ENCODE data around the gene PGBD5. TPM values are rescaled to one million over a fixed set of nuclear protein-coding genes. Genes with fewer than 3 reads are reported as not detected.

PGBD5 gene
- polyA plus RNA-seq, 3 donors, result 0.44 TPM; not detected in 2

DNA sequence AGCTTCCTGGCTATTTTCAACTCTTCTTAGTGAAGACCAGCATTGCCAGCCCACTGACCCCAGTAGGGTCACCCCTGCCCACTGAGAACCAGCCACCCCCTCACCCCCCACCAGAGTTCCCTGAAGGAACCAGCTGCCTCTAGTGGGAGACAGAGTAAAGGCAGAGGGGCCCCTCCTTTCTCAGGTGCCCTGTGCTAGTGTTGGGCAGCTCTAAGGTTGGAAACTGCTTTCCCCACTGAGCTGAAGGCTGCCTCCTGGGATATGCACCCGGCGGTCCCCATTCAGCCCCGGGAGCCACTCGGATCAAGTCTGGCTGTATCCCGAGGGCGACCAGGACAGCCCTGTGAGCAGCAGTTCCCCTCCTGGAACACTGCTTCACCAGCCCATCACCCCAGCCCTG, 111.0 kb downstream of the PGBD5 start:
- H3K4me3 ChIP-seq (replicated peaks in 1 of 3; ENCODE audit: low read depth in 2 of 3, low read length in 3 of 3), result no peak overlapping the region
- peaks cover 0 to 2% (median 2%) of the 10 kb centered on the region in 3 donors for H3K27me3 Mint-ChIP-seq (ENCODE audit: low read depth in 3 of 3)
- H3K4me1 ChIP-seq (ENCODE audit: control insufficient read depth in 1 of 2, insufficient read depth in 2 of 2, low read length in 2 of 2), result no peaks in the 10 kb centered on the region
- H2AFZ ChIP-seq (ENCODE audit: insufficient read depth, low read depth, low read length, poor library complexity, severe bottlenecking), result no peak overlapping the region
- intact Hi-C loops (cut with micrococcal nuclease), result no loop called here
- no peaks in the 10 kb centered on the region for H3K36me3 ChIP-seq (replicated peaks in 1 of 2; ENCODE audit: control insufficient read depth in 1 of 2, insufficient read depth in 2 of 2, low read length in 2 of 2)
- H3K4me3 Mint-ChIP-seq, result no peak overlapping the region
- no peaks in the 10 kb centered on the region for H3K9me3 Mint-ChIP-seq
- H3K27ac ChIP-seq (ENCODE audit: low read depth in 1 of 2, low read length in 2 of 2), result no peak overlapping the region
- peaks cover 3% of the 10 kb centered on the region for H3K4me1 Mint-ChIP-seq
- no peaks in the 10 kb centered on the region for H4K20me1 ChIP-seq (ENCODE audit: insufficient read depth, low read length)
- no peaks in the 10 kb centered on the region for H3K36me3 Mint-ChIP-seq
- no peak overlapping the region for H3K9ac ChIP-seq (ENCODE audit: insufficient read depth, low read length, poor library complexity, severe bottlenecking)
- no peak overlapping the region for H3K4me2 ChIP-seq (replicated peaks; ENCODE audit: extremely low read depth, low read length, poor library complexity, severe bottlenecking)
- no peaks in the 10 kb centered on the region for H3K9me3 ChIP-seq (replicated peaks in 1 of 2; ENCODE audit: control insufficient read depth in 1 of 2, insufficient read depth in 1 of 2, low read length in 2 of 2)
- no peak overlapping the region for H3K27ac Mint-ChIP-seq
- no peaks in the 10 kb centered on the region for H3K79me2 ChIP-seq (ENCODE audit: insufficient read depth, low read length)
- WGBS (ENCODE audit: insufficient coverage), result 88% methylated on average over 6 of the region's 6 CpGs
- H3K27me3 ChIP-seq (ENCODE audit: control insufficient read depth in 2 of 2, insufficient read depth in 2 of 2, low read length in 2 of 2), result no peaks in the 10 kb centered on the region
- TF ChIP-seq, protein P1, sequence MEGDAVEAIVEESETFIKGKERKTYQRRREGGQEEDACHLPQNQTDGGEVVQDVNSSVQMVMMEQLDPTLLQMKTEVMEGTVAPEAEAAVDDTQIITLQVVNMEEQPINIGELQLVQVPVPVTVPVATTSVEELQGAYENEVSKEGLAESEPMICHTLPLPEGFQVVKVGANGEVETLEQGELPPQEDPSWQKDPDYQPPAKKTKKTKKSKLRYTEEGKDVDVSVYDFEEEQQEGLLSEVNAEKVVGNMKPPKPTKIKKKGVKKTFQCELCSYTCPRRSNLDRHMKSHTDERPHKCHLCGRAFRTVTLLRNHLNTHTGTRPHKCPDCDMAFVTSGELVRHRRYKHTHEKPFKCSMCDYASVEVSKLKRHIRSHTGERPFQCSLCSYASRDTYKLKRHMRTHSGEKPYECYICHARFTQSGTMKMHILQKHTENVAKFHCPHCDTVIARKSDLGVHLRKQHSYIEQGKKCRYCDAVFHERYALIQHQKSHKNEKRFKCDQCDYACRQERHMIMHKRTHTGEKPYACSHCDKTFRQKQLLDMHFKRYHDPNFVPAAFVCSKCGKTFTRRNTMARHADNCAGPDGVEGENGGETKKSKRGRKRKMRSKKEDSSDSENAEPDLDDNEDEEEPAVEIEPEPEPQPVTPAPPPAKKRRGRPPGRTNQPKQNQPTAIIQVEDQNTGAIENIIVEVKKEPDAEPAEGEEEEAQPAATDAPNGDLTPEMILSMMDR (IDR thresholded peaks at IDR 0.05), result no peak
- DNase-seq, result no peak

DNA sequence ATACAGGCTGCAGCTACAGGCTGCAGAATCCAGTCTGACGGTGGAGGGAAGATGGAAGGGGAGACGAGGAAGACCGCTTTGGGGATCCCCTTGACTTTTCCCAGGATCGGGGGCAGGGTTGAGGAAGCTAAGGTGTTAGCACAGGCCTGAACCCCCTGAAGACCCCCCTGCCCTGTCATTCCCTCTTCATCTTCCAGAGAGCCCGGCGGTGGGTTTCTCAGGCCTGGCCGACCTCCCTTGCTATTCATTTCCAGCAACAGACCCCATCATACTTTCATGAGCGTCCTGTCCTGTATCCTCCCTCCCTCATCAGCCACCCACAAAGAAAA, 112.0 kb downstream of the PGBD5 start:
- intact Hi-C loops (cut with micrococcal nuclease), result loop anchor here in 1 of 2 donors (5.0 kb wide), 1 partner anchor 652 kb away; no protein-coding TSS in a partner anchor
- TF ChIP-seq, protein P1 (IDR thresholded peaks at IDR 0.05), result no peak
- no peaks in the 10 kb centered on the region for H3K4me1 ChIP-seq (ENCODE audit: control insufficient read depth in 1 of 2, insufficient read depth in 2 of 2, low read length in 2 of 2)

More for the DNA sequence above, 112.0 kb downstream of the PGBD5 start:
- H3K27me3 Mint-ChIP-seq (ENCODE audit: low read depth in 3 of 3), result peaks cover 0 to 3% (median 2%) of the 10 kb centered on the region in 3 donors
- Histone ChIP-seq H3K4me2 (replicated peaks; ENCODE audit: extremely low read depth, low read length, poor library complexity, severe bottlenecking) (no peak overlapping the region), H3K9me3 (replicated peaks in 1 of 2; ENCODE audit: control insufficient read depth in 1 of 2, insufficient read depth in 1 of 2, low read length in 2 of 2) (no peaks in the 10 kb centered on the region), H3K27ac (ENCODE audit: low read depth in 1 of 2, low read length in 2 of 2) (no peak overlapping the region), H2AFZ (ENCODE audit: insufficient read depth, low read depth, low read length, poor library complexity, severe bottlenecking) (no peak overlapping the region), H3K79me2 (ENCODE audit: insufficient read depth, low read length) (no peaks in the 10 kb centered on the region), H3K27me3 (ENCODE audit: control insufficient read depth in 2 of 2, insufficient read depth in 2 of 2, low read length in 2 of 2) (no peaks in the 10 kb centered on the region), H3K9ac (ENCODE audit: insufficient read depth, low read length, poor library complexity, severe bottlenecking) (no peak overlapping the region), H4K20me1 (ENCODE audit: insufficient read depth, low read length) (no peaks in the 10 kb centered on the region), H3K36me3 (replicated peaks in 1 of 2; ENCODE audit: control insufficient read depth in 1 of 2, insufficient read depth in 2 of 2, low read length in 2 of 2) (no peaks in the 10 kb centered on the region), H3K4me3 (replicated peaks in 1 of 3; ENCODE audit: low read depth in 2 of 3, low read length in 3 of 3) (no peak overlapping the region)
- no peak overlapping the region for H3K27ac Mint-ChIP-seq
- peaks cover 3% of the 10 kb centered on the region for H3K4me1 Mint-ChIP-seq
- 93% methylated on average over 6 of the region's 8 CpGs for WGBS (ENCODE audit: insufficient coverage)
- H3K36me3 Mint-ChIP-seq, result no peaks in the 10 kb centered on the region
- DNase-seq, result no peak
- H3K4me3 Mint-ChIP-seq, result no peak overlapping the region
- no peaks in the 10 kb centered on the region for H3K9me3 Mint-ChIP-seq

All from CD14-positive monocyte (primary cell).